B cell (primary cell): Measurements from ENCODE around the gene CD72. TPM values are rescaled to one million over a fixed set of nuclear protein-coding genes. Genes with fewer than 3 reads are reported as not detected.

Experiments used
- ATAC-seq: fragments of 200-7000 bp; cut with Tn5 transposase; one replicate; pipeline ENCODE4 v1.10.0; 2021; ENCODE audit warnings: low read depth, mild to moderate bottlenecking, moderate number of reproducible peaks, moderate library complexity
- CTCF ChIA-PET: fragments of 350-600 bp; sonication (Branson Sonifier 250); formaldehyde crosslinking; loops from one replicate; lab custom pipeline; 2021; ENCODE audit warnings: antibody characterized with exemption, inconsistent platforms; lab: Charles Lee
- POLR2A ChIA-PET: fragments of 350-600 bp; sonication (Branson Sonifier 250); formaldehyde crosslinking; loops from one replicate; lab custom pipeline; 2021; ENCODE audit warnings: antibody characterized with exemption; lab: Charles Lee
- DNase-seq: peaks from one replicate; pipeline ENCODE4 v3.0.0; 2013
- H2AFZ ChIP-seq: 2 replicates; pipeline ENCODE4 v1.6.1; 2012; ENCODE audit warnings: mild to moderate bottlenecking, low read depth, low read length; ENCODE audit not compliant: insufficient read depth, poor library complexity, severe bottlenecking
- H3K27ac ChIP-seq, 2 donors: 1 replicate in 1 of 2; 2 replicates in 1 of 2; pipeline ENCODE4 v1.5.1; 2012 to 2013; ENCODE audit warnings: low read length in 2 of 2, mild to moderate bottlenecking in 2 of 2, moderate library complexity in 1 of 2
- H3K27me3 ChIP-seq, 4 experiments: fragments of 200-600 bp in 1 of 4; sonication (generic) in 1 of 4; replicated peaks in 1 of 4; 1 replicate in 2 of 4; 2 replicates in 2 of 4; pipeline versions ENCODE4 v1.6.1 to v1.7.0; 2013 to 2016; ENCODE audit warnings: low read length in 3 of 4, mild to moderate bottlenecking in 2 of 4, mixed read lengths in 1 of 4, moderate library complexity in 1 of 4; ENCODE audit not compliant: insufficient read depth in 4 of 4, control insufficient read depth in 3 of 4; ENCODE audit errors: control extremely low read depth in 1 of 4
- H3K36me3 ChIP-seq, 2 experiments: replicated peaks in 1 of 2; 1 replicate in 1 of 2; 2 replicates in 1 of 2; pipeline versions ENCODE4 v1.6.1 to v1.7.1; 2013; ENCODE audit warnings: low read length in 1 of 2; ENCODE audit not compliant: insufficient read depth in 2 of 2, control insufficient read depth in 1 of 2; ENCODE audit errors: control extremely low read depth in 1 of 2, extremely low read depth in 1 of 2
- H3K4me1 ChIP-seq, 2 donors: fragments of 200-600 bp in 1 of 2; sonication (generic) in 1 of 2; 1 replicate in 1 of 2; 2 replicates in 1 of 2; pipeline versions ENCODE4 v1.5.1 to v1.6.1; 2013 to 2017; ENCODE audit warnings: low read length in 2 of 2; ENCODE audit not compliant: control insufficient read depth in 2 of 2, insufficient read depth in 2 of 2
- H3K4me2 ChIP-seq: replicated peaks from 2 replicates; pipeline ENCODE3; 2012; ENCODE audit warnings: mild to moderate bottlenecking, low read depth, low read length; ENCODE audit not compliant: poor library complexity, severe bottlenecking
- H3K4me3 ChIP-seq, 5 experiments: fragments of 200-600 bp in 1 of 5; sonication (generic) in 1 of 5; 1 replicate in 3 of 5; 2 replicates in 2 of 5; pipeline versions ENCODE4 v1.5.1 to v1.7.0; 2011 to 2016; ENCODE audit warnings: low read length in 4 of 5, mild to moderate bottlenecking in 4 of 5, low read depth in 2 of 5, control low read depth in 1 of 5, moderate library complexity in 1 of 5; ENCODE audit not compliant: insufficient read depth in 1 of 5; ENCODE audit errors: control extremely low read depth in 1 of 5, extremely low read depth in 1 of 5
- H3K79me2 ChIP-seq: fragments of 200-600 bp; sonication (generic); one replicate; pipeline ENCODE4 v1.6.0; 2016; ENCODE audit warnings: low read length; ENCODE audit not compliant: control insufficient read depth, insufficient read depth
- H3K9ac ChIP-seq: fragments of 200-600 bp; sonication (generic); 2 replicates; pipeline ENCODE4 v1.6.1; 2017; ENCODE audit warnings: mild to moderate bottlenecking, low read length, moderate library complexity
- H3K9me3 ChIP-seq, 3 donors: one replicate each; pipeline versions ENCODE4 v1.6.1 to v1.7.1; 2013; ENCODE audit warnings: low read length in 2 of 3; ENCODE audit not compliant: control insufficient read depth in 2 of 3, insufficient read depth in 1 of 3; ENCODE audit errors: control extremely low read depth in 1 of 3
- H4K20me1 ChIP-seq: 2 replicates; pipeline ENCODE4 v1.6.0; 2012; ENCODE audit warnings: mild to moderate bottlenecking, low read length; ENCODE audit not compliant: insufficient read depth, control insufficient read depth, poor library complexity, severe bottlenecking
- H3K27ac Mint-ChIP-seq: one replicate; pipeline ENCODE4 v1.8.0; 2021; ENCODE audit warnings: mixed read lengths
- H3K27me3 Mint-ChIP-seq: one replicate; pipeline ENCODE4 v1.8.0; 2021; ENCODE audit warnings: mixed read lengths
- H3K4me1 Mint-ChIP-seq: one replicate; pipeline ENCODE4 v1.8.0; 2021; ENCODE audit warnings: mixed read lengths
- H3K4me3 Mint-ChIP-seq: one replicate; pipeline ENCODE4 v1.8.0; 2021; ENCODE audit warnings: mixed read lengths
- H3K9me3 Mint-ChIP-seq: one replicate; pipeline ENCODE4 v1.8.0; 2022; ENCODE audit warnings: mixed read lengths; ENCODE audit not compliant: insufficient read depth
- CTCF ChIP-seq: fragments of 200-600 bp; IDR thresholded peaks from one replicate; pipeline ENCODE4 v1.8.0; 2022; ENCODE audit warnings: antibody characterized with exemption, mild to moderate bottlenecking
- EZH2 ChIP-seq: IDR thresholded peaks from 2 replicates; pipeline ENCODE4 v1.6.1; 2012; ENCODE audit warnings: borderline replicate concordance, low read depth, mild to moderate bottlenecking, moderate library complexity, low read length; ENCODE audit not compliant: insufficient read depth, poor library complexity, severe bottlenecking
- WGBS: methylation state at CpG from one replicate; pipeline ENCODE4 v1.1.5; 2013; ENCODE audit warnings: missing lambda C conversion rate; ENCODE audit not compliant: insufficient coverage; 5-methylcytosine and 5-hydroxymethylcytosine counted together
- intact Hi-C: fragments of 100-400 bp; cut with micrococcal nuclease; formaldehyde crosslinking; loops from one replicate; pipeline ENCODE4 v1.10.0; 2022
- polyA plus RNA-seq: library from polyadenylated mRNA; depleted of rRNA; stranded (reverse); fragments of >200 nt; gene quantifications from 2 replicates; pipeline ENCODE4 v1.2.3, GENCODE V29; 2012
- total RNA-seq, 2 donors: library from RNA; stranded (reverse); fragments of 120-200 nt in 1 of 2; gene quantifications; 1 replicate in 1 of 2; 2 replicates in 1 of 2; pipeline versions ENCODE4 v1.2.3 to v1.2.4, GENCODE V29; 2013 to 2022

CD72 gene
- total and polyA plus RNA-seq, 2 donors (not counting 1 experiment from before 2014, with no cell fraction given), result 94.6 to 436 TPM

GRCh38 chr9:35568196-35568595 lies 50.0 kb downstream of the CD72 start:
- Histone ChIP-seq H3K9me3 (no peaks in the 10 kb centered on the region), H3K79me2 (no peaks in the 10 kb centered on the region), H3K36me3 (no peaks in the 10 kb centered on the region), H3K27ac (no peak overlapping the region), H3K4me2 (no peak overlapping the region), H4K20me1 (no peaks in the 10 kb centered on the region), H2AFZ (no peak overlapping the region), H3K27me3 (no peaks in the 10 kb centered on the region), H3K9ac (no peak overlapping the region), H3K4me1 (peaks cover 19 to 22% of the 10 kb centered on the region in 2 donors), H3K4me3 (no peak overlapping the region)
- peaks cover 27% of the 10 kb centered on the region for H3K4me1 Mint-ChIP-seq
- no peaks in the 10 kb centered on the region for H3K9me3 Mint-ChIP-seq
- no peak overlapping the region for H3K27ac Mint-ChIP-seq
- H3K4me3 Mint-ChIP-seq, result no peak overlapping the region
- DNase-seq, result no peak
- ATAC-seq, result no peak
- intact Hi-C loops, result no loop called here
- WGBS, result 100% methylated on average over 2 of the region's 4 CpGs
- CTCF ChIA-PET, result no interaction called here
- POLR2A ChIA-PET, result no interaction called here
- TF ChIP-seq CTCF (no peak), EZH2 (no peak)
- H3K27me3 Mint-ChIP-seq, result no peaks in the 10 kb centered on the region

- POLR2A ChIA-PET, result no interaction called here
- Histone ChIP-seq H2AFZ (no peak overlapping the region), H3K27ac (no peak overlapping the region), H3K4me3 (no peak overlapping the region), H3K27me3 (no peaks in the 10 kb centered on the region), H3K79me2 (no peaks in the 10 kb centered on the region), H3K9ac (no peak overlapping the region), H4K20me1 (no peaks in the 10 kb centered on the region), H3K36me3 (no peaks in the 10 kb centered on the region), H3K4me2 (no peak overlapping the region), H3K4me1 (peaks cover 19 to 22% of the 10 kb centered on the region in 2 donors), H3K9me3 (no peaks in the 10 kb centered on the region)
- WGBS, result 100% methylated on average over 1 of the region's 2 CpGs
- Mint-ChIP-seq H3K27me3 (no peaks in the 10 kb centered on the region), H3K4me1 (peaks cover 27% of the 10 kb centered on the region), H3K4me3 (no peak overlapping the region), H3K9me3 (no peaks in the 10 kb centered on the region), H3K27ac (no peak overlapping the region)
- TF ChIP-seq EZH2 (no peak), CTCF (no peak)
- intact Hi-C loops, result no loop called here
- CTCF ChIA-PET, result interaction anchor here (0.7 kb wide), 1 partner anchor 32 kb away, joined by 3 read pairs; no protein-coding TSS in a partner anchor
- DNase-seq (no peak), ATAC-seq (no peak)
These were observed 51.8 kb downstream of the CD72 start for GRCh38 chr9:35566417-35566816.
